Epithelial cell of proximal tubule (primary cell): ENCODE measurements around the gene DICER1. TPM values are rescaled to one million over a fixed set of nuclear protein-coding genes. Genes with fewer than 3 reads are reported as not detected.

Experiments used
- DNase-seq: peaks from one replicate; pipeline ENCODE4 v3.0.0-alpha.2; 2011; ENCODE audit warnings: low read depth
- H3K4me3 ChIP-seq: 2 replicates; pipeline ENCODE4 v1.5.1; 2011; ENCODE audit warnings: low read depth, mild to moderate bottlenecking, low read length
- CTCF ChIP-seq: conservative IDR thresholded peaks from 2 replicates; pipeline ENCODE4 v1.5.1; 2012; ENCODE audit warnings: low read depth, mild to moderate bottlenecking, low read length
- total RNA-seq: library from RNA; depleted of rRNA; stranded (reverse); fragments of >200 nt; gene quantifications from 2 replicates; pipeline ENCODE4 v1.2.3, GENCODE V29; 2015

DICER1 gene
- total RNA-seq, 1 donor from 2014 or later = 27.4 TPM

- no peak for TF ChIP-seq CTCF
- DNase-seq = no peak
- no peak overlapping the region for H3K4me3 ChIP-seq
Measured at GRCh38 chr14:95198320-95198719, 41.0 kb upstream of the DICER1 start.

- no peak for DNase-seq
Measured at GRCh38 chr14:95197551-95197950, 40.2 kb upstream of the DICER1 start.

GRCh38 chr14:95196826-95197545 lies 39.7 kb upstream of the DICER1 start:
- no peak for DNase-seq
- TF ChIP-seq CTCF = no peak
- no peak overlapping the region for H3K4me3 ChIP-seq

More at GRCh38 chr14:95197551-95197950, 40.2 kb upstream of the DICER1 start:
- no peak for TF ChIP-seq CTCF
- H3K4me3 ChIP-seq = no peak overlapping the region

- H3K4me3 ChIP-seq = no peak overlapping the region
- peak; percentile 54 for TF ChIP-seq CTCF
- no peak for DNase-seq
Measured at GRCh38 chr14:95196268-95196667, 38.9 kb upstream of the DICER1 start.

GRCh38 chr14:95195031-95195430 lies 37.7 kb upstream of the DICER1 start:
- no peak for TF ChIP-seq CTCF
- H3K4me3 ChIP-seq = no peak overlapping the region
- DNase-seq = no peak

- H3K4me3 ChIP-seq = no peak overlapping the region
- TF ChIP-seq CTCF = no peak
- no peak for DNase-seq
Measured at GRCh38 chr14:95193081-95193480, 35.8 kb upstream of the DICER1 start.

GRCh38 chr14:95192311-95192710 lies 35.0 kb upstream of the DICER1 start:
- DNase-seq = no peak
- TF ChIP-seq CTCF = no peak
- no peak overlapping the region for H3K4me3 ChIP-seq
